Bronchial epithelial cell (primary cell): Measurements from ENCODE around the gene TTC7B. TPM values are rescaled to one million over a fixed set of nuclear protein-coding genes. Genes with fewer than 3 reads are reported as not detected.

ENCODE experiments used
- DNase-seq: peaks from one replicate; pipeline ENCODE4 v3.0.0-alpha.2; 2010; ENCODE audit warnings: low read depth
- FAIRE-seq: peaks from 2 replicates; lab custom pipeline; 2011; peaks lifted over from hg19 to GRCh38; lab: Jason Lieb, UNC
- H3K27me3 ChIP-seq: 2 replicates; pipeline ENCODE4 v1.5.1; 2011; ENCODE audit warnings: low read length; ENCODE audit not compliant: control insufficient read depth, insufficient read depth
- H3K36me3 ChIP-seq: 2 replicates; pipeline ENCODE4 v1.5.1; 2011; ENCODE audit warnings: low read length; ENCODE audit not compliant: control insufficient read depth, insufficient read depth
- H3K4me3 ChIP-seq: 2 replicates; pipeline ENCODE4 v1.5.1; 2011; ENCODE audit warnings: mild to moderate bottlenecking, low read depth, low read length, control low read depth
- CTCF ChIP-seq: IDR thresholded peaks from 2 replicates; pipeline ENCODE4 v1.5.1; 2011; ENCODE audit warnings: mild to moderate bottlenecking, moderate library complexity, low read length, control low read depth, inconsistent platforms; ENCODE audit not compliant: insufficient read depth, severe bottlenecking
- total RNA-seq: library from RNA; depleted of rRNA; stranded (reverse); fragments of >200 nt; gene quantifications from 2 replicates; pipeline ENCODE4 v1.2.1, GENCODE V29; 2014

TTC7B gene
- total RNA-seq, 1 donor from 2014 or later = 2.9 TPM

GRCh38 chr14:90805662-90806540 lies 10.3 kb downstream of the TTC7B start:
- DNase-seq = no peak
- H3K36me3 ChIP-seq = no peaks in the 10 kb centered on the region
- no peak overlapping the region for H3K4me3 ChIP-seq
- no peak for TF ChIP-seq CTCF
- H3K27me3 ChIP-seq = no peaks in the 10 kb centered on the region
- no peak for FAIRE-seq

GRCh38 chr14:90805084-90805391 lies 11.2 kb downstream of the TTC7B start:
- no peak for DNase-seq
- H3K27me3 ChIP-seq = no peaks in the 10 kb centered on the region

GRCh38 chr14:90804292-90805083 lies 11.7 kb downstream of the TTC7B start:
- no peaks in the 10 kb centered on the region for H3K27me3 ChIP-seq
- H3K36me3 ChIP-seq = no peaks in the 10 kb centered on the region
- no peak overlapping the region for H3K4me3 ChIP-seq
- no peak for FAIRE-seq
- TF ChIP-seq CTCF = no peak
- no peak for DNase-seq

More at GRCh38 chr14:90805084-90805391, 11.2 kb downstream of the TTC7B start:
- Histone ChIP-seq H3K36me3 (no peaks in the 10 kb centered on the region), H3K4me3 (no peak overlapping the region)
- TF ChIP-seq CTCF = no peak
- no peak for FAIRE-seq

GRCh38 chr14:90803249-90803648 lies 13.0 kb downstream of the TTC7B start:
- Histone ChIP-seq H3K27me3 (no peaks in the 10 kb centered on the region), H3K4me3 (no peak overlapping the region), H3K36me3 (no peaks in the 10 kb centered on the region)
- no peak for FAIRE-seq
- no peak for TF ChIP-seq CTCF
- no peak for DNase-seq

- Histone ChIP-seq H3K4me3 (no peak overlapping the region), H3K27me3 (no peaks in the 10 kb centered on the region), H3K36me3 (no peaks in the 10 kb centered on the region)
- DNase-seq (no peak), FAIRE-seq (no peak)
- TF ChIP-seq CTCF = no peak
Observed at GRCh38 chr14:90799420-90799819, 16.8 kb downstream of the TTC7B start.
